ENCODE results near the gene EPHX1.

The EPHX1 gene

DNA sequence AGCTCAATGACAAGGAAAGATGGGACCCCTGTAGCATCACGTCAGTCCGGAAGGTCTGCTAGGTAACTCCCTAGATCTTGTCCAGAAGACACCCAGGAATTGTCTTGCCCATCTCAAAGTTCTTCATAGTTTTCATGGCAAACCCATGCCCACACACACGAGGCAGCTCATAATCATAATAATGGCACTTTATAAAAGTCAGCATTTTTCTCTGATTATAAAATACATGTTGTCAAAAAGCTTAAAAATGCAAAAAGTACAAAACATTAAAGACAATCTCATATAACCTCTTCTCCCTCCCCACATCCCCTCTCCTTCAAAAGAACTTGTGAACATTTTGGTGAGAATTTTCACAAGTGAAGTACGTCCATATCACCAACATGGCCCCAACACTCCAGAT is 30.8 kb downstream of the EPHX1 start:
- DNase-seq (ENCODE audit: low spot score), result no peak
- FAIRE-seq, result no peak

DNA sequence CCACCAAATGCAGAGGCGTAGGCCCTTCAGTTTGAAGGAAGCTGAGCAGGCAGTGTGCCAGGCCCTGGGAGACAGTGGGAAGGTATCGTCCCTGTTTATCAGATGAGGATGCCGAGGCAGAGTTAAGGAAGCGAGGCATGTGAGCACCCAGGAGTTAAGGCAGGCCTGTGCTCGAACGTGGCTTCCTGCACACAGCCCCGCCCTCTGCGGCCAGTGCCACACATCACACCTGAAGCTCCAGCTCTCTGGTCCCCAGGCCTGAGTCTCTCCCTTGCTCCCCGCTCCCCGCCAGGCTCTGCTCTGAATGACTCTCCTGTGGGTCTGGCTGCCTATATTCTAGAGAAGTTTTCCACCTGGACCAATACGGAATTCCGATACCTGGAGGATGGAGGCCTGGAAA is 32.1 kb downstream of the EPHX1 start:
- DNase-seq (ENCODE audit: low spot score), result no peak
- no peak for FAIRE-seq

DNA sequence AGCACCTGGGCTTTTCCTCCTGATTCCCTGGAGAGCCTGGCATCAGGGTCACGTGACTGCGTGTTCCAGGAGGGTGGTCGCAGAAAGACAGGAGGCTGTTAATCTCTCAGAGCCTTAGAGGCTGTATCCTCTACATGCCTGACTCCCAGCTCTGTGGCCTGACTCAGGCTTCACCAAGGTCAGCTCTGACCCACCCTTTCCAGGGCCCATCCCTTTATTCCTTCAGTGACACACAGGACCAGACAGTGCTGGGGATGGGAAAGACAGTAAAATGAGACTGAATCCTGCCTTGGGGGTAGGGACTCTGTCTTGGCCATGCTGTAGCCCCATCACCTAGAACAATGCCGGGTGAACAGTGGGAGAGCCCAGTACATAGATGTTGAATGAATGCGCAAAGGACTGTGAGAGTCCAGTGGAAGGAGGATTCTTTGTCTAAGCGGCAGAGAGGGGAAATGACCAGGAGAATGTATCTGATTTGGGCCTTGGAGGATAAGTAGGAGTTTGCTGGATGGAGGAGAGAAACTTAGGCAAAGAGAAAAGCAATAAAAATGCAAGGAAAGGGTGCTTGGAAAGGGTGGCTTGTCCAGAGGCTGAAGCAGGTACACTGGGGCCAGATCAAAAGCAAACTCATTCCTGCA is 33.0 kb downstream of the EPHX1 start:
- FAIRE-seq, result no peak

DNA sequence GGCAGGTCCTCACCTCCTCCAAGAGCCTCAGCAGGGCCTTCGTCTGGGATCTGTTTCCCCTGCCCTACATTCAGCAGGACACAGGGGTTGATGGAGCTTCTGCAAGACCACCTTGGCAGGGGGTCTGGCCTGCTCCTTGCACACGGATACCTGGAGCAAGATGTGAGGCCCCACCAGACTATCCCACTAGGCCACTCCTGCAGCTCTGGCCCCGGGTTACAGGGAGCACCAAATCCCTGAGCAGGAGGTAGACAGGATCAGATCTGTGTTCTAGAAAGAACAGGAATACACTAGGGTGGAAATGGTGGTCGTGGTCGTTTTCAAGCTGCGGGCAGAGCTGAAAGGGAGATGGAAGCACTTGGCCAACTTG is 33.5 kb downstream of the EPHX1 start:
- DNase-seq (ENCODE audit: low spot score) (no peak), FAIRE-seq (no peak)

More for the DNA sequence above, 33.0 kb downstream of the EPHX1 start:
- DNase-seq (ENCODE audit: low spot score), result no peak

DNA sequence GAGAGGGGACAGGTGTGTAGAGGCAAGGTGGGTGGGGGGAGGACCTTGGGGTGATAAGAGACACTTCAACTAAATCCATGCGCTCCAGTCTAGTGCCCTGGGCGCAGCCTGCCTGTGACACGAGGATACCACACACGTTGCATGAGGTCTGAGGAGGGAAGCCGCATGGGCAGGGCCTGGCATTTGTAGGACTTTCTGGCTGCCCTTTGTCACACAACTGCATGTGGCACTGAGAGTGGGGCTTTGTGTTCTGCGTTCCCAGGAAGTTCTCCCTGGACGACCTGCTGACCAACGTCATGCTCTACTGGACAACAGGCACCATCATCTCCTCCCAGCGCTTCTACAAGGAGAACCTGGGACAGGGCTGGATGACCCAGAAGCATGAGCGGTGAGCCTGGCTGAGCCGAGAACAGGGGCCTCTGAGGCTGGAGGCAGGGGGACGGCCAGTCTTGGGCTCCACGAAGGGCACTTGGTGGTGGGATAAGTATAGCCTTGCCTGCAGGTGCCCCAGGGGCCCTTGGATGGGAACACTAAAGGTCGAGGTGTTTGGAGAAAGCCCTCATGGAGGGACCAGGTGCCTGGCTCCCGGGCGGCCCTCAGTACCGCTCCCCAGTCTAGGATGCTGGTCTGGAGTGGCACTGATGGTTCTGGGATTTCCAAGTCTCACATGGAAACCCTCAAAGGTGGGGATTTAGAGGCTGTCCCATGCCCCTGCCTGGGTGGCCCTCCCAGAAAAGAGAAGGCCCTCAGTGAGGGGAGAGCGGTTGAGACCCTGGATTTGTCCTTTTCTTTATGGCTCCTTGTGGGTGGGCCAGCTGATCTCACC is 34.5 kb downstream of the EPHX1 start:
- FAIRE-seq (no peak), DNase-seq (ENCODE audit: low spot score) (no peak)

DNA sequence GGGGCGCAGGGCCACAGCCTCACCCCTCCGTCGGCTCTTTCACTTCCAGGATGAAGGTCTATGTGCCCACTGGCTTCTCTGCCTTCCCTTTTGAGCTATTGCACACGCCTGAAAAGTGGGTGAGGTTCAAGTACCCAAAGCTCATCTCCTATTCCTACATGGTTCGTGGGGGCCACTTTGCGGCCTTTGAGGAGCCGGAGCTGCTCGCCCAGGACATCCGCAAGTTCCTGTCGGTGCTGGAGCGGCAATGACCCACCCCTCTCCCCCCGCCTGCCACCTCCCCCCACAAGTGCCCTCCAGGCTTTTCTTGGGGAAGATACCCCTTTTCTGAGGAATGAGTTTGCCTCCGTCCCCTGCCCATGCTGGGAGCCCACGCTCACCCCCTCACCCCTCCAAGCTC is 35.2 kb downstream of the EPHX1 start:
- DNase-seq (ENCODE audit: low spot score) (no peak), FAIRE-seq (no peak)

DNA sequence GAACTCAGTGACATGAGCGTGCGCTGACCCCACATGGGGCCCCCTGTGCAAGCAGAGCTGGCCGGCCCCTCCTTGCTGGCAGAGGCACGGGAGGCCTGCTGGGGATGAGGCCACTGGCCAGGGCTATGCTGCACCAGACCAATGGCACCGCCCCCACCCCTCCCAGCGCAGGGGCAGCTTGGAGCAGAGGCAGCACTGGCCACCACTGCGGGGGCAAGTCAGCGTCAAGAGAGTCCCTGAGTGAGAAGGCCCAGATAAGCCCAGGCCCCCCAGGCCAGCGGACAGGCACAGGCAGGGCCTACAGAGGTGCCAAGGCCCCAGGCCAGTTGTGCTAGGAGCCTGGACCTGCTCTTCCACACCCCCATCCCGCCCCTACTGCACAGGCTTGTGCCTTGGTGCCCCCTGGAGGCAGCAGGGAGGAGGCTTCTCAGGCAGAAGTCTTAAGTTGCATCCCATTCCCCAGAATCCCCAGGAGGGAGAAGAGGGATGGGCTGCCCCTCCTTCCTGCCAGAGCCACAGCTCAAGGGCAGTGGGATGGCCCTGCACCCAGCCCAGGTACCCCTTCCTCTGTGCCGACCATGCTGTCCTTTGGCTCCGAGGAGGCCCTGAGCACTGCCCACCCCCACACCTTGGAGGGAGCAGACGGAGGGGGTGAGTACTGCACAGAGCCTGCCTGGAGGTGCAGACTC is 35.8 kb downstream of the EPHX1 start:
- FAIRE-seq (no peak), DNase-seq (ENCODE audit: low spot score) (peak; percentile 66)

DNA sequence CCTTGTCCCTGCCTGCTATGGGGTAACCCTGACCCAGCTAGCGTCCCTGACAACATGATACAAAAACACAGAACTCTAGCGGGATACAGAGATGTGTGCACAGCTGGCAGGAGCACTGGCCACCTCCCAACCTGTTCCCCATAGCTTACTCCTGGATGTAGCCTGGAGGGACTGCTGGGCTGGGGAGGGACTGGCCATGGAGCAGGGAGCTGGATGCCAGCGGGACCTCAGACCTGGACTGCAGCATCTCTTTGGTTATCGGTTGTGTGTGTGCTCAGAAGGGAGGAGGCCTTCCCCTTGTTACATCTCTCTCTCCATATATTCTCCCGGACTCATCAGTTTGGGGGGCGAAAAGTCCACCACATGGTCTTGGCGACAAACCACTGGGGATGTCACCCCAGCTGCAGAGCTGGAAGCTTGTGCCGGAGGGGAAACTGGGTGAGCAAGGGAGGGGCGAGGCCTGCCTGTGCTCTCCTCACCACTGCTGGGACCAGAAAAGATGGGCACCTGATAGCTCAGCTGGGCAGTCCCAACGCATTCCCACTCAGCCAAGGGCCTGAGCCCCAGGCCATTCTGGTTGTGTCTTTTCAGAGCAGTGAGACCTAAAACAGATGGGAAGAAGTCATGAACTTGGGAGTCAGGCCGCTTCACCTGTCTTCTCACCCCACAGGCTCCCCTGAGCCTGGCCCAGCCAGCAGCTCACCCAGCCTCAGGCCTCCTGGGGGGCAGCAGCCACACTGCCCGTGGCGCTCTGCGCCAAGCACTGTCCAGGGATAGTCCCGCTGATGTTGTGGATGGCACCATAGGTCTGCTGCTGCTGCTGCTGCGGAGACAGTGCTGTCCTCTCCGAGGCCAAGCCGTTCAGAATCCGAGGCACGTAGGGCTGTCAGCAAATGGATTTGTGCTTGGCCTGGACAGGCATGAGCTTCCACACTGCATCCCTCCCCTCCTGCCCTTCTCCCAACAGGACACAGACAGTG is 36.7 kb downstream of the EPHX1 start:
- no peak for DNase-seq (ENCODE audit: low spot score)
- no peak for FAIRE-seq

DNA sequence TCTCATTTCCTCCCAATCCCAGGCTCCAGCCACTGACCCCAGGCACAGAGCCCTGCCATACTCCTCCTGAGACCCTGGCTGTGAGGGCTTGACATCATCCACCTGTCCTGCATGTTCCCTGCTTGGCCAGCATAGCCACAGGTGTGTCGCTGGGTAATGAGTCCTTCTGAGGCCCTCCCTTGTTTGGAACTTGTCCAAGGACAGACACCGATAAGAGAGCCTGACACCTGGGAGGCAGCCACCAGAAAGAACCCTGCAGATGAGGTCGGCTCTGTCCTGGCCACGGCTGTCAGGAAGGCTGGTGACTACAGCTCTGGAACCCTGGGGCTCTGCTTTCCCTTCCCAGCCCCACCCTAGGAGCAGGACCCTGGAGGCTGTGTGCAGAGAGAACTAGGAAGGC is 37.7 kb downstream of the EPHX1 start:
- FAIRE-seq (no peak), DNase-seq (ENCODE audit: low spot score) (no peak)

DNA sequence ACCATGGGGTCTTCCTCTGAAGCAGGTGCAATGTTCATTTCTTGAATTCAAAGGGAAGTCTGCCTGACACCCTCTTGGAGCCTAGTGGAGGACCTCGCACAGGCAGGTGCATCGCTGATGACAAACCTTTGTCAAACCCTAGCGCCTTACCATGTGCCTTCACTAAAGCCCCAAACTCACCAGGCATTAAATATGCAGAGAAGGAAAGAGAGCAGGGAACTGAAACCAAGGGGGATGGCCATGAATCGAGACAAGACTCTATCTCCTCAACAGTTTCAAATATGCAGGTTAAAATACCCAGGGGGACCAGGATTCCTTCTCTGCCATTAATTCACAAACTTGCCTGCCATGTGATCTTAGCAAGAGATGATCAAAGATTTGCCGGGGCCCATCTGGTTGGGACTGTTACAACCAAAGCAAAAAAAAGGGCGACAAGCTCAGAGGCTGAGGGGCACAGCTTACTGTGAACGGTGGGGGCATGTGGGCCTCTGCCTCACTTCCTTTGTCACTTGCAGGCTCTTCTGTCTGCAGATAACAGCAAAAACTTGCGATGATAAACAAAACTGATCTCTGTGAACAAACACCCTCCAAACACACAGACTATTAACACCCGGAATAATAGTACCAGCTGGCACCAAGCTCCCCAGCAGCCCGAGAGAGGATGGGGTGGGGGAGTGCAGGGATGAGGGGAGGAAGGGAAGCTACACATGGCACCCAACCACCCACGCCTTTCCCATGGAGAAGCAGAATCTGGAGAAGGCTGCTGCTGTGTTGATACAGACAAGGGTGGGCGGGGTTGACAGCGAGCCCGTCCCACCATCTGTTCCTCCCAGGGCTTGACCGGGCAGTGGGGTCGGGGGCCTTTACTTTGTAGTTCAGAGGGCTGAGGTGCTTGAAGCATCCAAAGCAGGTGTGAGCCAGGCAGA is 38.4 kb downstream of the EPHX1 start:
- no peak for DNase-seq (ENCODE audit: low spot score)
- no peak for FAIRE-seq

DNA sequence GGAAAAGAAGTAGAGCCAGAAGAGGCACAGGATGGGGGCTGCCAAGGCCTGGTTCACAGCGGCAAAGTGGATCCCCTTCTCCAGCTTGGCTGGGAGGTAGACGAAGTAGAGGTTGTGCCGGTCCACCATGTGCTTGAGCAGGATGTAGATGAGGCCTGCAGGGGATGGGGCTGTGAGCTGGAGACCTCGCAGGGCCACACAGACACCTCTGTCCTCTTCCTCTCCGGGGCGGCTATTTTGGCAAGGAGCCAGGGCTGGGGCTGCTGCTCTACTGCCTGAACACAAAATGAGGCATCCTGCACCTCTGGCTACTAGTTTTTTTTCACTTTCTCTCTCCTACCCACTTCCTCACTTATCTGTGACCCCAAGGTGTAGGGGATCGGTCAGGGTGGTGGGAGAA is 40.0 kb downstream of the EPHX1 start:
- DNase-seq (ENCODE audit: low spot score) (no peak), FAIRE-seq (no peak)

DNA sequence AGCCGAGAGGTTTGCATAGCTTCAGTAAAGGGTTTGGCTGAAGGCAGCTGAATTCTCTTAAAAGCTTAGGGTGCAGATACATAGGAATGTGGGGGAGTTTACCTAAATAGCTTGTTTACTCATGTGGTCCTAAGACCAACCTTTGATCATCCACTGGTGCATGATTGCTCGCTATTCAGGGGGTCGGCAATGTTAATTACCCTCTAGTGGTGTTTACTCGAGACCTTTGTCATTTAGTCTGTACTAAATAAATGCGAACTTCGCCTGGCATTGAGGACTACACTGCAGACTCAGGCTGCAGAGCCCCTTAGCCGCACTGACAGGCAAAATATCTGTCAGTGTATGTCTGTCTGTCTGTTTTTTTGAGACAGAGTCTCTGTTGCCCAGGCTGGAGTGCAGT is 40.4 kb downstream of the EPHX1 start:
- FAIRE-seq, result no peak

DNA sequence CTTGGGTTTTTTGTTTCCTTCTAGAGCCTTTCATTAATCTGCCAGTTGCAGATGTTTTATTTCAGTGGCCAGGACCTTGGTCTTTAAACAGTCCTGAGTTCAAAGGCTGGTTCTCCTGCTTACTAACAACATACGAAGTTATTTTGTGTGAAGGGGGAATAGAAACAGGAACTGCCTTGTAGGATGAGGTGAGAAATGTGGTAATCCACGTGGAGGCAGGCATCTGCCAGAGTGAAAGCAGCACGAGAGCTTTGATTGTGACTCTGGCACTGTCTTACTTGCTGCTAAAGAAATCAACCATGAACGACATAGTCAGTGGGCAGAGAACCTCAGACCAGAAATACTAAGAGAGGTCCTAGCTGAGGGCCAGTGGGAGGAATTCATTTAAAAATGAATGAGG is 41.9 kb downstream of the EPHX1 start:
- FAIRE-seq (no peak), DNase-seq (ENCODE audit: low spot score) (no peak)

More for the DNA sequence above, 40.4 kb downstream of the EPHX1 start:
- DNase-seq (ENCODE audit: low spot score), result no peak

DNA sequence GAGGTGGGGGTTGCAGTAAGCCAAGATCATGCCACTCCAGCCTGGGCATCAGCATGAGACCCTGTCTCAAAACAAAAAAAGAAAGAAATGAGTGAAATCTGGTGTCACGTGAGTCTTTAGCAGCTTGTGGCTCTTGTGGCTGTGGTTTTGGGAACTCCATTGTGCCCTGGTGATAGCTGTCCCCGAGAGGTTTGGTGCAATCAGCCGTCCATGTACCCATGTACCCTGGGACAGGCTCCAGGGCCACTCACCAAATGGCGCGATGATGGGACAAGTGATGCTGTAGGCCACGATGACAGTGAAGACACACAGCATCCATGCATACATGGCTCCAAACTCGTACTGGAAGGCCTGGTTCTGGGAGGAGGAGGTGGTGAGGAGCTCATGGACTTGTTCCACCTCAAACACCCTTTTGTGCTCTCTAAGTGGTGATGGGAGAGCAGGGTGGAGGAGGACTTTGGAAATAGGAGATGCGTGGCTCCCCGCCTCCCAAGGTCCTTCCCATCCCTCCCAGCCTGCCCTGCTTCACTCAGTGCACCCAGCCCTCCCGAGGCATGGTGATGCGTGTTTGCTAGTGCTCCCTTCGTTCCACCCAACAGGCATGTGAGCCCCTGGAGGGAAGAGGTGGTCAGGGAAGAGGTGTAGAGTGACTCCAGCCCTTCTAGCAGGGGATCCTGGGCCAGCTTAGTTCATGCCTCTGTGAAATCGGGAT is 42.6 kb downstream of the EPHX1 start:
- DNase-seq (ENCODE audit: low spot score) (no peak), FAIRE-seq (no peak)

DNA sequence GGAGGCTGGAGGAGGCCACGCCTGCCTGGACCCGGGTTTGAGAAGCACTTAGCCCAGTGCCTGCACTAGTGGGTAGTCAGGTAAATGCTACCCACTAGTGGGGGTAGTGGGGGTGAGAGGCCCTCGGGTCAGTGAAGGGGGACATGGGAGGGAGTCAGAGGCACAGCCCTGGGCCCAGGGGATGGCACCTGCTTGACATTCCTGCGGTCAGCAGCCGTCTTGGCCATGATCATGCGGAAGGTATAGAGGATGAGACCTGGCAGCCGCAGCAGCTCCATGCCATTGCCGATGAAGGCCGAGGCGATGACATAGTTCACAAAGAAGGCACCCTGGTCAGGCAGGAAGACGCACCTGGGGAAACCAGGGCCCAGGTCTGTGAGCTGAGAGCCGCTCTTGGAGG is 43.5 kb downstream of the EPHX1 start:
- DNase-seq (ENCODE audit: low spot score) (no peak), FAIRE-seq (no peak)

DNA sequence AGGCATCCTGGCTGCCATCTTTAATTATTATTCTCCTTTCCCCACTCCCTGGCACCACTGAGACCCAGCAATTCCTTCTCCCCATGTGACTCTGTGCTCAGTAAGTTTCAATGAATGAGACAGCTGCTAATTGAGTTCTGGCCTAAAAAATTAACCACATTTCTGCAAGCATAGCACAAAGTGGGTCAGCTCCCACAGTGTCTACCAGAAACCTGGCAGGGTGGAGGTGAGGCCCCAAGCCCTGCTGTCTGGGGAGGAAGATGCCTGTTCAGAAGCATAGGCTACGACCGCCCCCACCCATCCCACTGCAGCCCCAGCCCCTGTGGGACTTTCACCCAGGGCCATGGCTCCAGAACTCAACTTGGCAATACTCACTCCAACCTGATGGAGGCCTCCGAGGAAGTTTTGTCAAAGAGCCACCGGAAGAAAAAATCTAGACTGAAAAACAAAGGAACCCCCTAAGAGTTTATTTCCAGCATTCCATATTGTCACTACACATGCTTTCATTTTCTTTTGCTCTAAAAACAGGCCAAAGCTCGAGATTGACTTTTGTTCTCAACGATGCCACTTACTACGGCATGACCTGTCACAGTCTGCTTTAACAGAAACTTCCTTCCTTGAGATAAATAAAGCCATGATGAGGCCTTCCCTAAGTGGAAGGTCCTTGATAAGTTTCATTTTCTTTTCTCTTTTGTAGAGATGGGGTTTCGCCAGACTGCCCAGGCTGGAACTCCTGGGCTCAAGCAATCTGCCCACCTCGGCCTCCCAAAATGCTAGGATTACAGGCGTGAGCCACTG is 45.8 kb downstream of the EPHX1 start:
- DNase-seq (ENCODE audit: low spot score) (no peak), FAIRE-seq (no peak)

DNA sequence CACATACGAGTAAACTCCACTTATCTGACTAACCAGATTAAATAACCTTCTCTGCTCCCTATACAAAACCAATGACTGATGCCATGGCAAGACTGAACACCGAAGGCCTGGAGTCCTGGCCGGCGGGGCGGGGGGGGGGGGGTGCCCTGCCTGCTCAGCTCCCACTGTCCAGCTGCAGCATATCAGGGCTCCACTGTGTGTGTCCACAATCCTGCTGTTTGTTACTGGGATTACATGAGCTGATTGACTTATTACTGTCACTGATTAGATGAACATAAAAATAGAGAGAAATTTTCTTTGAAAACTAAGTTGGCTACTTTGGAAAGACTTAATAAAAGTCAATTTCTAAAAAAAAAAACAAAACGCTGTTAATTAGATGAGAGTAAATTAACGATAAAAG is 47.3 kb downstream of the EPHX1 start:
- no peak for DNase-seq (ENCODE audit: low spot score)
- FAIRE-seq, result no peak

DNA sequence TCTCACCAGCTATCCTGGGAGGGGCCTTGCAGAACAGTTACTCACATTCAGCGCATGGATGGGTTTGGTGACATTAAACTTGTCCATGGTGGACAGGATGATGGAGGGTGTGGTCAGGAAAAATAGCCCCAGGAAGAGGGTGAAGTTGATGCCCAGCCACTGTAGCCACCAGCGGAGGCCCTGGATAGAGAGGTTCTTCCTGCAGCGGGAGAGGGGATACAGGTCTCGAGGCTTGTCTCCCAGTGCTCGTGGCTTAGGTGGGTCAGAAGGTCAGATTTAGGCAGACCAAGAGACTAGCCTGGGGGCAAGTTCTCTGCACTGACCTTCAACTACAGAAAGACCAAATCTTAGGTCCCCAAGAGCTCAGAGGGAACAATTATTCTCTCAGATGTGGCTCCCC is 49.2 kb downstream of the EPHX1 start:
- no peak for FAIRE-seq

DNA sequence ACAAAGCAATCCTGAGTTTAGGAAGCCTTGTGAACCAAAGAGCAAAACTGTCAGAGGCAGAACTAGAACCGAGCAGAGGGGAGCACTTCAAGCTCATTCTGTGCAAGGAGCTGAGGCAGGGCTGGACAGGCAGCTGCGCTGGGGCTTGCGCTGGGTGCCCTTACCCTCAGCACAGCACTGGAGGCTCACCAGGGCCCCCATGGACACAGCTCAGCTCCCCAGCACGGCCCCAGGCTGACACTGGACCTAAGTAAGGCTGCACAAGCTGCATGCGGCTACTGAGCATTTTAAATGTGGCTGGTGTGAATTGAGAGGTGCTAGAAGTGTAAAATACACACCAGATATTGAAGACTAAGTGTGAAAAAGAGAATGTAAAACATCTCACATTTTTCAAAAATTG is 50.2 kb downstream of the EPHX1 start:
- FAIRE-seq, result no peak

More for the DNA sequence above, 49.2 kb downstream of the EPHX1 start:
- no peak for DNase-seq (ENCODE audit: low spot score)

More for the DNA sequence above, 50.2 kb downstream of the EPHX1 start:
- no peak for DNase-seq (ENCODE audit: low spot score)

Data from urothelium cell line (cell line).